Right renal cortex interstitium (tissue), 3 donors: Measurements from ENCODE around the gene GDI1. TPM values are rescaled to one million over a fixed set of nuclear protein-coding genes. Genes with fewer than 3 reads are reported as not detected.
A peak's percentile ranks its signal among the peaks of the same experiment; 100 is the strongest.

ENCODE experiments used
- DNase-seq, 3 donors: peaks; one replicate each; pipeline ENCODE4 v3.0.0-alpha.2; 2013; ENCODE audit warnings: low read depth in 3 of 3, low spot score in 2 of 3
- polyA plus RNA-seq, 3 donors: library from polyadenylated mRNA; unstranded; fragments of 120-200 nt; gene quantifications; one replicate each; pipeline ENCODE4 v1.2.1, GENCODE V29; 2013; ENCODE audit not compliant: insufficient read length in 3 of 3

GDI1 gene
- polyA plus RNA-seq, 3 donors = 106 to 109 (median 107) TPM

DNA sequence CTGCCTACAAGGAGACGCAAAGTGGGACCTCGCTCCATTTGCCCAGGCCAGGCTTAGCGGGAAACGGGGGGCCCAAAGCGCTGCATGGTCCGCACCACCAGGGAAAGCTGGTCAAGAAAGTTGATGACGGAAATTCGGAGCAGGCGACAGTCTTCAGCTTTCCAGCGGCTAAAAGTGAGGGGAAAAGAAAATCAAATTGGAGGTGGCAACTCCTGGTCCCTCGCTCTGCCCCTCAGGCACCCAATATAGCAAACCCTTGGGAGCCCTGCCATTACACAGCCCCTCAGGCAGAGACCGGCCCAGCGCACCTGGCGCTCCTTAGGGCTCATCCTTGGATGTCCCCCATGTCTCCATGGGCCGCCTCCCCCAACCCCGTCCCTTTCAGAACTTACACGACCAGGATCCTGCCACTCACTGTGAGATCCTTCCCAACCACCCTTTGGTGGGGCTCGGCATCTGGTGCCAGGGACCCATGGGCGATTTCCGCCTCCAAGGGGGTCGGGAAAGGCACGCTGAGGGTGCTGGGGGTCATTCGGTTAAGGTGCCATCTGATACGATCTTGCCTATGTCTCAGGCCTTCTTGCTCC is 41.0 kb downstream of the GDI1 start:
- no peak for DNase-seq

DNA sequence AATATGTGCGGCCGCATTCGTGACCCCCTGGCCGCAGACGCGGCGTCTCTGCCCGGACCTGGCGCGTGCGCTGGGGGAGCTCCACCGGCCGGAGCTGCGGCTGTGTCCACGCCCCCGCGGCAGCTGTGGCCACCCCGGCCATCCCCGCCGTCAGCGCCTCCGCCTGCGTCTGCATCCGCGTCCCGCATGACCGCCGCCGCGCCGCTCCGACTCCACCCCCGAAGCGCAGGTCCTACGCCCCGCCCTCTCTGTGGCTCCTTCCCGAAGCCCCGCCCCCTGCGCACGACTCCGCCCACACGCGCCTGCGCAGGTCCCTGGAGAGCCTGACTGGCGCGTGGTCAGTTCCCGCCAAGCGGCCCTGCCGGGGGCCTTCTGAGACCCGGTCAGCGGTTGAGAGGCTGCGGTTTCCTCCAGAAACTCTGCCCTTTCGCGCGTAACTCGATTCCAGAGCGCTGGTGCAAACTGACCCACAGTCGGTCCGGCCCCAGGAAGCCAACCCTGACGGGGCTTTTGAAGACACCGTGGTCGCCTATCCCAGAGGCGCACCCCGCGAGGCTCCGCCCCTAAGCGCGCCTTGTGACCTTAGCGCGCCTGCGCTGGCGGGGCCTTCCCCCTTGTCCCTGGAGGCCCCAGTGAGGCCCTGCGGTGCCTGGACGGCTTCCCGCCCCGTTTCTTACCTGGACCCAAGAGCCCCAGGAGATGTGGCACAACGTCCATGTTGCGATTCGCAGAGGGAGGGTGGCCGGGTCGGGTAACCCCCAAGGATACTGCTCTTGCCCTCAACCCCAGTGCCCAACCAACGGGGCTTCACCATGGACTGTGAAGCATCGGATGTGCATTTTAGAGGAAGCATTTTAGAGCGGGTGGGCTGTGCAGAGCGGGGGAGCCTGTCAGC is 42.0 kb downstream of the GDI1 start, which contains the start of gene LAGE3:
Gene LAGE3 (minus strand): TSS at position 554 of the 895 bp plus-strand sequence. CDS start 366 bp downstream, at position 188.
- peak; percentile 43 to 68 (median 62) for DNase-seq

DNA sequence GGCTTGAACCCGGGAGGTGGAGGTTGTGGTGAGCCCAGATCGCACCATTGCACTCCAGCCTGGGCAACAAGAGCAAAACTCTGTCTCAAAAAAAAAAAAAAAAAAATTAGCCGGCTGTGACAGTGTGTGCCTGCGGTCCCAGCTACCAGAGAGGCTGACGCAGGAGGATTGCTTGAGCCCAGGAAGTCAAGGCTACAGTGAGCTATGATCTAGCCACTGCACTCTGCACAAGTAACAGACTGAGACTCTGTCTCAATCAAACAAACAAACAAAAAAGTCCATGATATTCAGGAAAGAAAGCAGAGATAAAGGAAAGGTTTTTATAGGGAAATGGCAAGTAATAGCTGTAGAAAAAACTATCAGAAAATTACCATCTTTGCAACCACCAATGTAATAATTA is 44.2 kb downstream of the GDI1 start:
- no peak for DNase-seq

DNA sequence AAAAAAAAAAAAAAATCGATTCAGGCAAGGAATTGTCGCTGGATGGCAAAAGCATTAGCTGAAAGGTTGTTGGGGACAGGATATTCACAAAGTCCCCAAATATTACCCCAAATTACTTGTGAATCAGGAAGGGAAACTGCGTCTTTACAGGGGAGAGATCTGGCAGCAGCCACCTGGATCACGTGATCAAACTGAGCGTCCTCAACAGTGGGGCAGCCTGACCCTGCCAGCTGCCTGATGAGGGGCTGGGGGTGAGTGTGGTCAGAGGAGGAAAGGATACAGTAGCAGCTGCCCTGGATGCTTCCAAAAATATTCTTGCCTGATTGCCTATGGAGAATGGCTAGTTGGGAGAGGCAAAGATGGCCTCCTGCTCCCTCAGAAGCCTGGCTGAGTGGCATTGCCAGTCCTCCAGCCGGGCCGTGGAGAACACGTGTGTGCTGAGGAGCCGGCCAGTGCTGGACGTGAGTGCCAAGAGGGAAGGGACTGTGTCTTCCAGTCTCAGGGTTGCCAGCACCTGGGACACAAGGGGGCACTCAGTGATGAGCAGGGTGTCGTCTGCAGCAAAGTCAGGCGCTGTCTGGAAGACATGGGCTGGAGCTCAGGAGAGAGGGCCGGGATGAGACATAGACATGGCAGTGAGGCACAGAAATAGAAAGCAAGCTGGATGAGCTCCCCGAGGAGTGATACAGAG is 45.1 kb downstream of the GDI1 start:
- no peak for DNase-seq

DNA sequence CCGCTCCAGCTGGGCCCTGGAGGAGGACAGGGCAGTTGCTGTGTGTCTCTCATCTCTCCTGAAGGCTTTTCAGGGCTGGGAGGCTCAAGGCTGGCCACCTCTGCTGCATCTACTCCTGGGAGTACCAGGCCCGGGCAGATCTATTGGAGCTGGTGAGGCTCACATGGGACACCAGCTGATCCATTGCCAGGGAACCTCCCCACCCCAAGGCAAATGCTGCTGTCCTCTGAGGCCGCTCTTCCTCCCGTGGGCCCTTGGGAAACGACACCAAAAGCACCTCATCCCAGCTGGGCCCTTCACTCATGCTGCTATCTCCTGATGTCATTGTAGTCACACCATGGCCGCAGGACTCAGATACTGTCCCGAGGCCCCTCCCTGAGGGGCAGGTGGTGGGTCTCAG is 45.8 kb downstream of the GDI1 start:
- DNase-seq = no peak

DNA sequence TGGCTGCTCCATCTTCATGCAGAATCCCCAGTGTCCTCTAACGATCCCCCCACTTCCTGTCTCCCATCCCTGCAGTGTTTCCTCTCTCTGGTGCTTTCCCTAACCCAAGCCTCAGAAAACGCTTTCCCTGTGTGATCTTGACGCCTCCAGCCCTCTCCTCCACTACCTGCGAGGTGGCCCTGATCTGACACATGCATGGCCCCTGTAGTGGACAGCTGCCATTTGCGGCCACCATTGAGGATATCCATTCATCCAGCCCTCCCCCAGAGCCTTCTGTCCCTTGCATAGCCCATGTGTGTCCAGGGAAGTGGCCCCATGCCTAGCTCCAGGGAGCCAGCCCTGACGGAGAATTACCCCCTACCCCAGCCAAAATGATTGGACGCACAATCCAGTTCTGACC is 46.4 kb downstream of the GDI1 start:
- no peak for DNase-seq

DNA sequence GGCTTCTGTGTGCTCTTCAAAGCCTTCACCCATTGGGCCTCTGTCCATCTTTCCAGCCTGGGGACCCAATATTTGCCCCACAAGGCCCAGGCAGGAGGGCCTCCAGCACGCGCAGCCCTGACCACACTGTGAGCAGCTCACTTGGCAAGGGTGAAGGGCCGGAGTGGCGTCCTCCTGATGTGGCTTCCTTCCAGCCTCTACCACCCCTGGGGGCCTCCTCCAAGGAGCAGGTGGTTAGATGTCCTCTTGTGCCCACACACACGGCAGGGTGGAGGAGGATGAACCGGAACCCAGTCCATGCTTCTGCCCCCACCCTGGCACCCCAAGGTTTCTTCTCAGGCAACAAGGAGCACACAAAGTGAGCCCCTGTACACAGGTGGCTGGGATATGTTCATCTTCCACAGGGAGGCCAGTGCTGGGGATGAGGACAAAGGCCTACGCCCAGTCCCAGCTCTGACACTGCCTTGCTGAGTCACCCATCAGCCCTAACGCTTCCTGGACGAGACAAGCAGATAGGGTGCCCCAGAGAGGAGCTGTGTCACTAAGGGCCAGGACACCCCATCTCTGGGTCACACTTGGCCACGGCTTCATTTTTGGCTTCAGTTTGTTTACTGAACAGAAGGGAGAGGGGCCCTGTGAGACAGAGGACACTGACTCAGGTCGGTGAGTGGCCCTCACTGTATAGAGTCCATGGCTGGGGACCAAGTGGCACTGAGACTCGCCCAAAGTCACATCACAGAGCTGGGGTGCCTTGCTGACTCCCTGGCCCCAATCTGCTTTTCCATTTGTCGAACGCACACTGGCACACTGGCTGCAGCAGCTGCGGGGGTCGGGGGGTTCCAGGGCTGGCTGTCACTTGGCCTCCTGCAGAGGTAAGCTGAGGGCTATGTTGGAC is 47.5 kb downstream of the GDI1 start:
- no peak for DNase-seq

DNA sequence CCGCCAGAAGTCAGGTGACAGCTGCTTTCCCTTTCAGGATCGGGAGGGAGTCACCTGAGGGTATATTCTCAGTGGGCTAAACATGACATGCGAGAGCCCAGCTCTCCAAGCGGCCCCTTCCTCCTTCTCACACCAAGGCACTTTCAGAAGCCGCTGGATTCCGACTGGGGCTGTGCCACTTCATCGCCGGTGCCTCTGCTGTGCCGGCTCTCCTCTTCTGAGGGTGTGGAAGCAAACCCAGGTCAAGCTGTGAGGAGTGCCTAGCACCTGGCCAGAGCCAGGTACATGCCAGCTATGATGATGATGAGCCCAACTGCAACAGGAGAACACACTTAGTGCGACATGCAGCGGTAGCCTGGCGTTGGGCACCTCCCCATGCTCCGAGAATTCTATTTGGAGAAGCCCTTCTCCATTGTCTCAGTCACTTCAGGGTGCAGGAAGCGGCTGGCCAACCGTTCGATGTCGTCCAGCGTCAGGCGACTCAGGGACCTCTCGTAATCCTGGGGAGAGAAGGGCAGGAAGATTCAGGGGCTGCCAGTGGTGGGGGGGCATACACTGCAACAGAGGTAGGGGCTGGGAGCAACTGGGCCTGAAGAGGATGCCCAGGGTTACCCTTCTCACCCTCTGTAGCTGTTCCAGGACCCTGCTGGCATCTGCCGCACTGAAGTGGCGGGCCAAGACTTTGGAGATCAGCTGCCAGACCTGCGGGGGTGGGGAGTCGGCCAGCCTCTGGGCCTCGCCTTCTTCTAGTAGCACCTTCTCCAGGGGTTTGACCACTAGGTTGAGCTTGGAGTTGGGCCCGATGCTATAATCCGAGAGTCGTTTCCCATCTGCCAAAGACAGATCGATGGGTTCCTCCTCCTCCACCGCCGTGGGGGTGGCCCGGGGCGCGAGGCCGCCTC is 48.4 kb downstream of the GDI1 start:
- DNase-seq = no peak

DNA sequence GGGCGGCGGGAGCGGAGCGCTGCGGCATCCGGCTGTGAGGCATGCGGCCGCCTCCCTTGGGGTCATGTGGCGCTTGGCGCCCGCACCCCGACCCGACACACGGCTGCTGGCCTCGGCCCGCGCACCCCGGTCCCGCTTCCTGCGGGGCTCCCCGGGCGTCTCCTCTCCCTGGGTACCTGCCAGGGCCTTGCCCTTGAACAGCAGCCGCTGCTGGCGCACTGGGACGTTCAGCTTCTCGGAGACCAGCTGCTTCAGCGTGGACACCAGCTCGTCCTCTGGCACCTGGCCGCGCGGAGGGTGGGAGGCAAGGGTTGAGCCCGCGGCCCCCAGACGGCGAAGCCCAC is 49.1 kb downstream of the GDI1 start:
- no peak for DNase-seq

DNA sequence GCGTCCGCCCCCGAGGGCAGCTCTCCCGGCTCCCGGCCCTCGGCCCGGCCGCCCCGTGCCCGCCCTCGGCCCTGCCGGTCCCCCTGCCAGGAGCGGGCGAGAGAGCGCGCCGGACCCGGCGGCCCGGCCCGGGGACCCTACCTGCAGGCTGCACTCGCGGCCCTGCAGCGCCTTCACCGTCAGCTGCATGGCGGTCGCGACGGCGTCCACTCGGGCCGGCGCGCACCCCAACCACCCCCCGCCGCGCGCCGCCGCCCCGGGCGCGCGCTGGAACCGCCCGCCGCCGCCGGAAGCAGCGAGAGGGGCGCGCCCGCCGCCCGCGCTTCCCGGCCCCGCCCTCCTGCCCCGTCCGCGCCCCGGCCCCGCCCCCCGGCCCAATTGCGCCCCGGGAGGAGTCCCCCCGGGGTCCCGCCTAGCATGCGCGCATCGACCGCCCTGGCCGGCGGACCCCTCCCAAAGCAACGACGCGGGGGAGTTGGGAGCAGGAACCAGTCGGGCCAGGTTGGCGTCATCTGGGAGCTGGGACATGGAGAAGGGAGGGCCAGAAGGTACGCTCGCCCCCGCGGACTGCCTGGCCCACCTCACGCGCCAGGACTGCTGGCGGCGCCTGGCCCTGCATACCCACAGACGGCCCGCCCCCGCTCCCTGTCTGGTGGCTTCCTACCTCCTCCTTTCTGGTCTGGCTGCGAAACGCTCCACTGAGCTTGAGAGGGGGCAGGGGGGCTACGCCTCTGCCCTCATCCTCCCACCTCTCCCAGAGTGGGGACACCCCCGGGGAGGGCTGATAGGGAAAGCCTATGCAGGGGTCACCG is 49.6 kb downstream of the GDI1 start, which contains the start of gene UBL4A:
Gene UBL4A (minus strand): TSS at position 220 of the 812 bp plus-strand sequence. CDS start 31 bp downstream, at position 189.
- peak in 2 of 3 donors; percentile 34 to 44 for DNase-seq

DNA sequence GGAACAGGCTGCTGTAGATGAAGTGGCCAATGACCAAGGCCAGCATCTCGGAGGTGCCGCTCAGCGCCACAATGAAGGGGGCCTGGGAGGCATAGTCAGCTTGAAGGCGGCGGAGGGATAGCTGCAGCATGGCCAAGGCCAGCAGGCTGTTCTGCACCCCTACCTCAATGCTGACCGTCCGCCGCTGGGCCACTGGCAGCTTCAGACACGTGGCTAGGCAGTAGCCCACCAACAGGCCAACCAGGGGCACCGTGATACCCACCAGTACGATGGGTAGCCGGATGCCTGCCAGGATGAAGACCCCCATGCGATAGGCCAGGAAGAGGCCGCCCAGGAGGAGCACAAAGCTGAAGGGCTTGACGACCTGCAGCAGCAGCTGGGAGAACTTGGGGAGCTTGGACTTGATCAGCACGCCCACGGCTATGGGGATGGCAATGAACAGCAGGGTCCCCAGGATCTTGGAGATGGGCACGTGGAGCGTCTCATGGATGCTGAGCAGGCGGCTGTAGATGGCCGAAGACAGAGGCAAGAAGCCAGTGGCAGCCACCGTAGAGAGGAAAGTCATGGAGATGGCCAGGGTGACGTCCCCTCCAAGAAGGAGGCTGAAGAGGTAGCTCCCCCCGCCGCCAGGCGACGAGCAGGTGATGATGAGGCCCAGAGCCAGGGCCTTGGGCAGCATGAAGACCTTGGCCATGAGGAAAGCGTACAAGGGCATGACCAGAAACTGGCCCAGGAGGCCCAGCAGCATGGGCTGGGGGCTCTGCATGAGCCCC is 50.8 kb downstream of the GDI1 start:
- DNase-seq = no peak

DNA sequence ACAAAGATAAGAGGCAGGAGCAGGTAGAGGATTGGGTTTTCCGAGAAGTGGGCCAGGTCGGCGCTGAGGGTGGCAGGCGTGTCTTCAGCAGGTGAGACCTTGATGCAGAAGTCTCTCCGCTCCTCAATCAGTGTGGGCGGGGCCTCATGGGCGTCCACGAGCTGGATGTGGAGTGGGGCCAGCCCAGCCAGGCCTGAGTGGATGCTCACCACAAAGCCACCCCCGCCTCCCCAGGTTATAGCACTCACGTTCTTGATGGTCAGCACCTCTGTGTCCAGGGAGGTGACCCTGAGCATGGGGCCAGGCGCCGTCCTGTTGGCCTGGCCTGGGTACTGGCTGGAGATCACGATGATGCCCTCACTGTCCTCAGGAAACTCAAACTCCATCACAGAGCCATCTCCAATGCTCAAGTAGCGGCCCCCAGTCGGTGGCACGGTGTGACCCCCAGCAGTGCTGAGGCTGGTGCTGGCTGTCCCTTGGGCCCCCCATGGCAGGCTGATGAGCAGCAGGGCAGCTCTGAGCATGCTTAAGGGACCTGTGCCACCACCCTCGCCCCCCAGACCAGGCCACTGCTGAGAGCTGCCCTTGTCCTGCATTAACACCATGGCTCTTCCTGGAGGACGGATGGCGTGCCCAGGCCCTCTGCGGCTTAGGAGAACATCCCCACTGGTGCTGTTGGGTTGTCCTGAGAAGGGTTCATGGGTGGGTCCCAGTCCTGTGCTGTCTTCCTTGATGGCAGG is 51.6 kb downstream of the GDI1 start:
- DNase-seq = no peak

DNA sequence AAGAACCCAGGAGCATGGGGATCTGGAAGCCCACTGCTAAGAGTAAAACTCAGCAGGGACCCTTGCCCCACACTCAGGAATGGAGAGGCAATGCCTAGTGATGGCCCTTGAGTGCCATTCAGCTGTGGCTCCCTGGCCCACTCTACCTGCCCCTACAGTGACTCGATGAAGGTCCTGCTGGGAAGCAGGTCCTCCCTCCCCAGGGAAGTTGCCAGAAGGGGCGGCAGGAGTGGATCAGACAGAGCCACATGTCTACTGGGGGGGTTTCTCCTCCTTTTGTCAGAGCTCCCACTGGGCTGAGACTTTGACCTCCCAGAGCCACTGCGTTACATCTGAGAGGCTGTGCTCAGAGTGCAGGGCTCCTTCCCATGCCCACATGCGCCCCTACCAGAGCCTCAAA is 52.2 kb downstream of the GDI1 start:
- no peak for DNase-seq

DNA sequence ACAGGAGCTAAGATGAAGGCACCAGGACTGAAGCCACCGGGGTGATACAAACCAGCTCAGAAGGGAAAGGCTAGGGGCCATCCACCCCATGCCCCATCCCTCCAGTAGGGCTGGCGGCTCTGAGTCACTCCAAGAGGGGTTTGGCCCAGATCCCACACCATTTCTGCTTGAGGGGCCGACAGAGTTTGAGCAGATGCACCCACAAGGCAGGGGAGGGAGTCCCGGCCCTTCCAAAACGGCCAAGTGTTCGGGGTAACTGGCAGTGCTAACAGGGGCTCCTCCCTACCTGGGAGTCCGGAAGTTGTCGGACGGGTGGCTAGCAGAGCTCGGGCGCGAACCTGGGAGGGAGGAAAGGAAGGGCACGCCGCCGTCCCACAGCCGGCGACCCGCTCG is 53.1 kb downstream of the GDI1 start:
- no peak for DNase-seq

DNA sequence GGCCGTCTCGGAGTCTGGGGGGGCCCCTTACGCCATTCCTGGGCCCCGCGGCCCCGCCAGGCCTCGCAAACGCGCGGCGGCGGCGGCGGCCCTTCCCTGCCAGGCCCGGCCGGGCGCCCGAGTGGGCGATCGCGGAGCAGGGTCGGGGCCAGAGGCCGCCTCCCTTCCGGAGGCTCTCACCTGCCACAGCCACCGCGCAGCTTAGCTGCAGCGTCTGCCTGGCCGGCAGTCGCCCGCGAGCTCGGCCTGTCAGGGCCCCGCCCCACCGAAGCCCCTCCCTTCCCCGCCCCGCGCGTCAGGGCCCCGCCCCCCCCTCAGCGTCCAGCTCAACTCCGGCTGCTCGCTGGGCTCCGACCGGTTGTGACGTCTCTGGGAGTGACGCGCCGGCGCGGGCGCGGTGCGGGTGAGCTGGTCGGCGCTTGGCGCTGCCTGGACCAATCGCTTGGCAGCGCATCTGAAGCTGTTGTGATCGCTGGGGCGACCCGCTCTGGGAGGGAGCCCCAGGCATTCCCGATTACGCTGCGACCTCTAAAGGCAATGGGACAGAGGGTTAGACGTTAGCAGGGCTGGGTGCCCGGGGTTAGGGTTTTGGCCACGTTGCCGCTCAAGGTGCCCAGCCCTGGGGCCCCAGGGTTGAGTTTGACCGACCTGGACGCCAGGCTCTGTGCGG is 53.6 kb downstream of the GDI1 start, which contains the start of gene SLC10A3:
Gene SLC10A3 (minus strand): TSS at position 216 of the 670 bp plus-strand sequence. CDS start 1,689 bp downstream, outside the sequence.
- DNase-seq = peak in 2 of 3 donors; percentile 78 to 79
